ENCODE measurements around the gene ZNF611.
A peak's percentile ranks its signal among the peaks of the same experiment; 100 is the strongest.
"Not testable (repeated sequence)": the region's sequence is repeated elsewhere in the genome, so short reads cannot be mapped to it uniquely, and the experiment has no call there.

ZNF611 gene

GRCh38 chr19:52734893-52735661, at the start of gene ZNF611:
Gene ZNF611, minus strand, starts transcription at chr19:52735044. Its CDS starts 19,150 bp downstream, at chr19:52715894.
- TF ChIP-seq CTCF (IDR thresholded peaks at IDR 0.05; ENCODE audit: poor library complexity, severe bottlenecking) = peak; percentile 47
- ATAC-seq (ENCODE audit: low read depth) = peak; percentile 97
- Histone ChIP-seq H3K4me1 (ENCODE audit: insufficient read depth, poor library complexity, severe bottlenecking) (peaks cover 2% of the 10 kb centered on the region), H3K27me3 (ENCODE audit: insufficient read depth, poor library complexity, severe bottlenecking) (no peaks in the 10 kb centered on the region), H3K9me3 (ENCODE audit: severe bottlenecking) (no peaks in the 10 kb centered on the region), H3K36me3 (ENCODE audit: low read depth) (no peaks in the 10 kb centered on the region; the same call in 1 of the 2 replicates), H3K27ac (ENCODE audit: poor library complexity, severe bottlenecking) (peak within 1 kb of the TSS; percentile 28), H3K4me3 (ENCODE audit: severe bottlenecking) (peak within 1 kb of the TSS; percentile 58)
- peak; percentile 93 for DNase-seq (ENCODE audit: low spot score)

DNA sequence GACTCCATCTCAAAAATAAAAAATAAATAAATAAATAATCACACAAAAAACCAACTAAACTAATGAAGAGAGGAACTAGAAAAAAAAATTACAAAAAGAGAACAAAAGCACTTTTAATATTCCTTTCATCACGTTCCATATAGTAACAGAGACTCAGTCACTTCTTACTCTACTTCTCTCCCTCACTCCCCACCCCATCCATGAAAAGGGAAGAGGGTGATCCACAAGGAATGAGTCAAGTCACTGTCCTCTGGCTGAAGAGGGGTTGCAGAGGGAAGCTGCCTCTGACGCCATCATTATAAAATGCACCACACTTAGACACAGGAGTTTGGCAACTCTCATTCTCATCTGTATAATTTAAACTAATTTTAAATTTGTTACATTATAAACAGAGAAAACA, 48.0 kb upstream of the ZNF611 start:
- H3K4me1 ChIP-seq (ENCODE audit: insufficient read depth, poor library complexity, severe bottlenecking); H3K27me3 ChIP-seq (ENCODE audit: insufficient read depth, poor library complexity, severe bottlenecking); H3K27ac ChIP-seq (ENCODE audit: poor library complexity, severe bottlenecking); H3K9me3 ChIP-seq (ENCODE audit: severe bottlenecking); DNase-seq (ENCODE audit: low spot score); ATAC-seq (ENCODE audit: low read depth); H3K36me3 ChIP-seq (ENCODE audit: low read depth); H3K4me3 ChIP-seq (ENCODE audit: severe bottlenecking): not testable (repeated sequence)

GRCh38 chr19:52778811-52779210, 44.0 kb upstream of the ZNF611 start:
- peaks cover 2% of the 10 kb centered on the region for H3K9me3 ChIP-seq (ENCODE audit: severe bottlenecking)
- no peaks in the 10 kb centered on the region for H3K4me1 ChIP-seq (ENCODE audit: insufficient read depth, poor library complexity, severe bottlenecking)
- no peak for TF ChIP-seq CTCF (IDR thresholded peaks at IDR 0.05; ENCODE audit: poor library complexity, severe bottlenecking)
- no peaks in the 10 kb centered on the region for H3K27me3 ChIP-seq (ENCODE audit: insufficient read depth, poor library complexity, severe bottlenecking)
- no peak for DNase-seq (ENCODE audit: low spot score)
- no peak overlapping the region for H3K27ac ChIP-seq (ENCODE audit: poor library complexity, severe bottlenecking)
- peaks cover 4% of the 10 kb centered on the region; the same call in 1 of the 2 replicates for H3K36me3 ChIP-seq (ENCODE audit: low read depth)
- H3K4me3 ChIP-seq (ENCODE audit: severe bottlenecking) = no peak overlapping the region
- no peak for ATAC-seq (ENCODE audit: low read depth)

DNA sequence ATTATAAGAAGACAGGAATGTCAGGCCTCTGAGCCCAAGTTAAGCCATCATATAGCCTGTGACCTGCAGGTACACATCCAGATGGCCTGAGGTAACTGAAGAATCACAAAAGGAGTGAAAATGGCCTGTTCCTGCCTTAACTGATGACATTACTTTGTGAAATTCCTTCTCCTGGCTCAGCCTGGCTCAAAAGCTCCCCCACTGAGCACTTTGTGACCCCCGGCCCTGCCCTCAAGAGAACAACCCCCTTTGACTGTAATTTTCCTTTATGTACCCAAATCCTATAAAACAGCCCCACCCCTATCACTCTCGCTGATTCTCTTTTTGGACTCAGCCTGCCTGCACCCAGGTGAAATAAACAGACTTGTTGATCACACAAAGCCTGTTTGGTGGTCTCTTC, 21.6 kb upstream of the ZNF611 start:
- not testable (repeated sequence) for H3K9me3 ChIP-seq (ENCODE audit: severe bottlenecking); DNase-seq (ENCODE audit: low spot score); H3K27ac ChIP-seq (ENCODE audit: poor library complexity, severe bottlenecking); H3K36me3 ChIP-seq (ENCODE audit: low read depth); H3K27me3 ChIP-seq (ENCODE audit: insufficient read depth, poor library complexity, severe bottlenecking); H3K4me3 ChIP-seq (ENCODE audit: severe bottlenecking); H3K4me1 ChIP-seq (ENCODE audit: insufficient read depth, poor library complexity, severe bottlenecking); ATAC-seq (ENCODE audit: low read depth)

GRCh38 chr19:52749780-52750179, 14.9 kb upstream of the ZNF611 start:
- Histone ChIP-seq H3K36me3 (ENCODE audit: low read depth) (no peaks in the 10 kb centered on the region), H3K27me3 (ENCODE audit: insufficient read depth, poor library complexity, severe bottlenecking) (no peaks in the 10 kb centered on the region), H3K27ac (ENCODE audit: poor library complexity, severe bottlenecking) (no peak overlapping the region), H3K9me3 (ENCODE audit: severe bottlenecking) (no peaks in the 10 kb centered on the region), H3K4me1 (ENCODE audit: insufficient read depth, poor library complexity, severe bottlenecking) (no peaks in the 10 kb centered on the region), H3K4me3 (ENCODE audit: severe bottlenecking) (no peak overlapping the region)
- ATAC-seq (ENCODE audit: low read depth) = no peak
- no peak for TF ChIP-seq CTCF (IDR thresholded peaks at IDR 0.05; ENCODE audit: poor library complexity, severe bottlenecking)
- no peak for DNase-seq (ENCODE audit: low spot score)
